CD1c-positive myeloid dendritic cell (primary cell): Measurements from ENCODE around the gene GPR42.
A peak's percentile ranks its signal among the peaks of the same experiment; 100 is the strongest.
"Not testable (repeated sequence)": the region's sequence is repeated elsewhere in the genome, so short reads cannot be mapped to it uniquely, and the experiment has no call there.

Source experiments
- DNase-seq: peaks from one replicate; pipeline ENCODE4 v3.0.0-alpha.2; 2016; ENCODE audit errors: extremely low spot score

The GPR42 gene

DNA sequence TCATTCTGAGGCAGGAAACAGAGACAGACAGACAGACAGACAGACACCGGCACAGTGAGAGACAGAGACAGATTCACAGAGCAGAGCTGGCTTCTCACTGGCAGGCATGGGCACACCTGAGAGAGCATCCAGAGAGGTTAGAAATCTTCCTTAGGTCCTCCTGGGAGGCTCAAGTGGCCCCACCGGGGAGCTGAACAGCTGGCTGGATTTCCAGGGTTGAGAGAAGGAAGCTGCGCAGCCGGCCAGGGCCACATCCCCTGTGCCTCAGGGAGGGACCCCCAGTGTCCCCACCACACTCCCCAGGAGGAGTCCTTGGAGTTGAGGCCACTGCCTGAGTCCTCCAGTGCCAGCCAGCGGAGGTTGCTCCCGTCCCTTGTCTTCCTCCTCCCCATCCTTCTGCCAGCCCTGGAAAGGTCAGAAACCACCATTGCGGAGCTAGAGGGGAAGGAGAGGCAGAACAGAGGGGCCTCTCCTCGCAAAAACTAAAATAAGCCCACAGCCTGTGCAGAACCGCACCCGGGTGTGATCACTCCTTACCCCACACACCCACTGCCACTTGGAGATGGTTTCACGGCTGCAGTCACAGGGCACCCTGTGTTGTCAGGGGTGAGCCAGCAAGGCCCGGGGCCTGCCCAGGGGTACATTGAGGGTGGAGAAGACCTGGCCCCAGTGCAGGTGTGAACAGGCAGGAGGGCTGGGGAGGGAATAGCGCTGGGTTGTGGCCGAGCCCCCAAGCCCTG is 8.4 kb upstream of the GPR42 start:
- DNase-seq: no peak

GRCh38 chr19:35363001-35363590 is 7.8 kb upstream of the GPR42 start:
- DNase-seq: no peak

DNA sequence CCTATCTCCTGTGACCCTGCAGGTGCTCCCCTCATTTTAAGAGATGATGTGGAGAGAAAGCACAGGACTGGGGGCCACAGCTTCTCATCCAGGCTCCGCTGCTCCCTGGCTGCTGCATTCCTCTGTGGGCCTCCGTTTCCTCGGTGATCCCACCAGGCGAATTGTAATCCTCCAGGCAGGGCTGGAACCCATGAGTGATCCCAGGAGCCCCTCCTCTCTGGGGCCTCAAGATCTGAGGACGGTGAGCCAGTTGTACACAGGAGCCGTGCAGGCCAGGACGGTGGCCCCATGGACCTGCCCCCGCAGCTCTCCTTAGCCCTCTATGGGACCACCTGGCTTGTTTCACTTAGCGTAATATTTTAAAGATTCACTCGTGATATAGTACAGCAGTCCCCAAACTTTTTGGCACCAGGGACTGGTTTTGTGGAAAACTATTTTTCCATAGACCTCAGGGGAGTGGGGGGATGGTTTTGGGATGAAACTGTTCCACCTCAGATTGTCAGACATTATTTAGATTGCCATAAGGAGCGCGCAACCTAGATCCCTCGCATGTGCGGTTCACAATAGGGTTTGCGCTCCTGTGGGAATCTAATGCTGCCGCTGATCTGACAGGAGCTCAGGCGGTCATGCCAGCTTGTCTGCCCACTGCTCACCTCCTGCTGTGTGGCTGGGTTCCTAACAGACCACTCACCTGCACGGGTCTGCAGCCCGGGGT is 7.0 kb upstream of the GPR42 start:
- no peak for DNase-seq

GRCh38 chr19:35365303-35365702 is 5.6 kb upstream of the GPR42 start:
- no peak for DNase-seq

DNA sequence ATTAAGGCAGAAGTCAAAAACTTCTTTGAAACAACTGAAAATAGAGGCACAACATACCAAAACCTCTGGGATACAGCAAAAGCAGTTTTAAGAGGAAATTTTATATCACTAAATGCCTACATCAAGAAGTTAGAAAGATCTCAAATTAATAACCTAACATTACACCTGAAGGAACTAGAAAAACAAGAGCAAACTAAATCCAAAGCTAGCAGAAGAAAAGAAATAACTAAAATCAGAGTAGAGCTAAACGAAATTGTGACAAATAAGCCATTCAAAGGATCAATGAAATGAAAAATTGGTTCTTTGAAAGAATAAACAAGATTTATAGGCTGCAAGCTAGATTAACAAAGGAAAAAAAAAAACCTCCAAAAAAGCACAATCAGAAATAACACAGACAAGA is 2.5 kb upstream of the GPR42 start:
- no peak for DNase-seq

DNA sequence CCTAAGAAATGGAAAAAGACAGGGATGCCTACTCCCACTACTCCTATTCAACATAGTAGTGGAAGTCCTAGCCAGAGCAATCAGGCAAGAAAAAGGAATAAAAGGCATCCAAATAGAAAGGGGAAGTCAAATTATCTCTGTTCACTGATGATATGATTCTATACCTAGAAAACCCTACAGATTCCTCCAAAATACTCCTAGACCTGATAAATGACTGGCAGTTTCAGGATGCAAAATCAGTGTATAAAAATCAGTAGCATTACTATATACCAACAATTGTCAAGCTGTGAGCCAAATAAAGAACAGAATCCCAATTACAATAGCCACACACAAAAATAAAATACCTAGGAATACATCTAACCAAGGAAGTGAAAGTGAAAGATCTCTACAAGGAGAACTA is 1.3 kb upstream of the GPR42 start:
- DNase-seq: peak; percentile 12

- no peak for DNase-seq
Observed at GRCh38 chr19:35373492-35373891, 2.6 kb downstream of the GPR42 start.

GRCh38 chr19:35374031-35374430 is 3.2 kb downstream of the GPR42 start:
- DNase-seq: not testable (repeated sequence)

DNA sequence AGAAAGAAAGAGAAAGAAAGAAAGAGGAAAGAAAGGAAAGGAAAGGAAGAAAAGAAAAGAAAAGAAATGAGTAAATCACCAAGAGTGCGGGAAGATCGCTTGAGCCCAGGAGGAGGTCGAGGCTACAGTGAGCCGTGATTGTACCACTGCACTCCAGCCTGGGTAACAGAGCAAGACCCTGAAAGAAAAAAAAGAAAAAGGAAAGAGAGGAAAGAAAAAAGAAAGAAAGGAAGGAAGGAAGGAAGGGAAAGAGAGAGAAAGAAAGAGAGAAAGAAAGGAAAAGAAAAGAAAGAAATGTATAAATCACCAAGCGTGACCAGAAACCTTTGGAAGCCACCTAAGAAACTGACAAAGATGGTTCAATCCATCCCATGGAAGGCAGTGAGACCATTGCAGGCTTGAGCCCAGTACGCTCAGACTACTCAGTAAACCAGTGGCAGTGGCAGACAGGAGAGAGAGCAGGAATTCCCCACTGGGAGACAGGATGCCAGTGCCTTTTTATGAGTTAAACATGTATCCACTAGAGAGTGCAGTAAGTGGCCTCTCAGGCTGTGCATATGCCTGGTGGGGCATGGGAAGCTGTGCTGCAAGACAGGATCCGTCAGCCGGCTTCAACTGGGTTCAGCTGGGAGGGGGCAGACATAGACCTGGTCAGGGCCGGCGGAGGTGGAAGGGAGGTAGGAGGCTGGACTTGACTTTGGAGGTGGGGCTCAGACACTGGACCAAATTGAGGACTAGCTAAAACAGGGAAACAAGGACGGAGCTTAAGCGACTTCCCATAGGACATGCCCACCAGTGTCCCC is 4.8 kb downstream of the GPR42 start:
- DNase-seq: no peak

DNA sequence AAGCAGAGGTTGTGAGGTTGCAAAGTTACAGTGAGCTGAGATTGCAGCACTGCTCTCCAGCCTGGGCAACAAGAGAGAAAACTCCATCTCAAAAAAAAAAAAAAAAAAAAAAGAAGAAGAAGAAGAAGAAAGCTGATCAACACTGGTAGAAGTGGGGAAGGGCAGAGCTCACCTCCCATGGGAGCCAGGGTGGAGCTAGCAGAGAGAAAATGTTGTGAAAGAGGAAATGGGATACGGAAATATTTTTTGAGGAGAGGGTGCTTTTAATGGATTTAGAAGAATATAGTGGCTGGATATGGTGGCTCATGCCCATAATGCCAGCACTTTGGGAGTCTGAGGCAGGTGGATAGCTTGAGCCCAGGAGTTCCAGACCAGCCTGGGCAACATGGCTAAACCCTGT is 6.8 kb downstream of the GPR42 start:
- DNase-seq: no peak

DNA sequence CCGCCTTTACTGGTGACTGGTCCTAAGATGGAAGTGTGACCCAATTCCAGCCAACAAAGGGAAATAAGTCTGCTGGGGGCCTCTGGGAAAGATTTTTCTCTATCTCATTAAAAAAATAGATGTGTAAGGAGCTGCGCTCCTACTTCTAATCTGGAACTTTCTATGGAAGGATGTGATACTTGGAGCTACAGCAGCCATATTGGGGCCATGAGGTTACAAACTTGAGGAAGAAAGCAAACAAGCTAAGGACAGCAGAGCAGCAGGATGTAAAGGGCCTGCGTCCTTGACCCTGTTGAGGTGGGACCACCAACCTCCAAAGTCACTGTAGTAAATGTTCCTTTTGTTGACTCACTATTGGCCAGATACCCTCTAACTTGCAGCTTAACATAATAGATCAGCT is 7.5 kb downstream of the GPR42 start:
- DNase-seq: no peak

GRCh38 chr19:35379545-35379944 is 8.7 kb downstream of the GPR42 start:
- DNase-seq: not testable (repeated sequence)

- no peak for DNase-seq
Observed at GRCh38 chr19:35379992-35380391, 9.1 kb downstream of the GPR42 start.

DNA sequence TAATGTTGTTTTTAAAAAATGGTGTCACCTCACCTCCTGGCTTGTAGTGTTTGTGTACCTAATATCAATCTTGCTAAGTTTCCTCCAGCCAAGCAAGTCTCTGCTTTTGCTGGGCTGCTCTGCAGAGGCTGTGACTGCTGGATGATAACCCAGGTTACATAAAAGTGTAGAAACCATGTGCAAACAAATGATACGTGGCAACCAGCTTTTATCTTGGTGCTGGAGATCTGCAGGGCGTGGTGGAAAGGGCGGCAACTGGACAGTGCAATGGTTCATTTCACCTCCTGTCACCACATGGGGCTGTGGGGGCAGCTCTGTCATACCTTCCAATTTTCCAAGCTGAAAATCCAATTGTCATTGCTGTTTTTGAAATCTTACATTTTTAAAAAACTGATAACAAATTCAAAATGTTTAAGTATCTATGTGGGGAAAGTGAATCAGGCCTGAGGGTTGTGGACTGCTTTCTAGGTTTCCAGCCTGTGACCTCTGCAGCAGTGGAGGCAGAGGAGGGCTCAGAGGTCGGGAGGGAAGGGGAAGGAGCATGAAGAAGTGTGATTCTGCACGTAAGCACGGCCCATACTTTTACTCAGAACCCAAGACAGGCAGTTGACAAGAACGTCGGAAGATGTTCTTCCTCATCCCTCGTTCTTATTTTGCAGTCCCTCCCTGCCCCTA is 9.7 kb downstream of the GPR42 start:
- DNase-seq: no peak

DNA sequence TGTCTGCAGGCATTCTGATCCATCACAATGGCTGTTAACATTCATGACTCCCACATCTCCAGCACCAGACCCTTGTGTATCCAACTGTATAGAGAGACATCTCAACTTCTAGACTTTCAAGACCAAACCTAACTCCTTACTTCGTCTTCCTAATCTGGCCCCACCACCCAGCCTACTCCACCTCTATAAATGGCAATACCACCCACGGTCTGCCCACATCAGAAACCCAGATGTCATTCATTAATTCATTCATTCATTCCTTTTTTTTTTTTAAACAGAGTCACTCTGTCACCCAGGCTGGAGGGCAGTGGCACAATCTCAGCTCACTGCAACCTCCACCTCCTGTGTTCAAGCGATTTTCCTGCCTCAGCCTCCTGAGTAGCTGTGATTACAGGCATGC is 10.4 kb downstream of the GPR42 start:
- no peak for DNase-seq

- DNase-seq: no peak
Observed at GRCh38 chr19:35381926-35382325, 11.1 kb downstream of the GPR42 start.

GRCh38 chr19:35383536-35383935 is 12.7 kb downstream of the GPR42 start:
- no peak for DNase-seq

DNA sequence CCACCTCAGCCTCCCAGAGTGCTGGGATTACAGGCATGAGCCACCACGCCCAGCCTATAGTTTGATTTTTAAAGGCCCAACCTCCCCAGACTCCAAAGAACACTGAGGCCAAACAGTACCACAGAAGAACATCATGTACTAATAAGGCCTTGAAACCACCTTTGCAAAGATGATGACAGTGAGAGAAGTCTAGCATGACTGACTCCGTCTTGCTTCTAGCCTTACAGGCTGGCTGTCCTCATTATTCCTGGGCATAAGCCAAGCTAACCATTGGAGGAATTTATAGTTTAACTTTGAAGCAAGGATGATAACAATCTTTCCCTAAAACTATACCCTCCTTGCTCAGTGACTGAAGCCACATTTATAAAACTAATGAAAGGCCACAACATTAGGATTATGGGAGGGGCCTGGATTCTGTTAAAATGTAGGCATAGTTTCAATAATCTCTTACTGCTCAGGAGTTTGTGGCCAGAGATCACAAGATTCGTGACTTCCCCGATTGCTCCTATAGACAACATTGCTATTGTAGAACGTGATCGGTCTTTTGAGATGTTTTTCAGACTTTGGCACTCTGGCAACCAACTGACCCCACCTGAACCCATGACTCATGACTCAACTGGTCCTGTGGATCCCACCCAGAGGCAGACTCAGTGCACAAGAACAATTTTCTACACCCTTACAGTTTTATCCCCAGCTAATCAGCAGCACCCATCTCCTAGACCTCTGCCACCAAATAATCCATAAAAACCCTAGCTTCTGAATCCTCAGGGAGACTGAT is 17.6 kb downstream of the GPR42 start:
- DNase-seq: no peak

- DNase-seq: no peak
Observed at GRCh38 chr19:35389192-35389861, 18.5 kb downstream of the GPR42 start.
